OCI-LY7 (cell line): ENCODE data around the gene MCOLN3.

Experiments
- CTCF ChIP-seq: fragments of 200-600 bp; sonication (generic); conservative IDR thresholded peaks from 2 replicates; pipeline ENCODE4 v1.5.1; 2014; ENCODE audit warnings: mild to moderate bottlenecking, antibody characterized with exemption, low read length, moderate library complexity, mixed read lengths
- EZH2phosphoT487 ChIP-seq: fragments of 200-600 bp; sonication (generic); IDR thresholded peaks from 2 replicates; pipeline ENCODE4 v1.6.1; 2018; ENCODE audit warnings: low read depth, borderline replicate concordance, mild to moderate bottlenecking, mixed run types, antibody characterized with exemption, low read length, moderate library complexity, mixed read lengths

- TF ChIP-seq CTCF = no peak
- no peak for TF ChIP-seq EZH2phosphoT487
Observed at GRCh38 chr1:85091671-85092280, 43.5 kb upstream of the MCOLN3 start.
